Smooth muscle cell (in vitro differentiated cells): ENCODE data around the gene KRT79. TPM values are rescaled to one million over a fixed set of nuclear protein-coding genes. Genes with fewer than 3 reads are reported as not detected.

Source experiments
- DNase-seq: peaks from one replicate; lab custom pipeline; 2025; ENCODE audit not compliant: unreplicated experiment; lab: John Stamatoyannopoulos, UW
- H2AFZ ChIP-seq: fragments of 200-600 bp; sonication (generic); 2 replicates; pipeline ENCODE4 v1.6.0; 2016; ENCODE audit warnings: antibody characterized with exemption, low read depth, mild to moderate bottlenecking
- H3F3A ChIP-seq: fragments of 200-600 bp; sonication (generic); 2 replicates; pipeline ENCODE4 v1.6.0; 2017; ENCODE audit warnings: antibody characterized with exemption, low read depth
- H3K27ac ChIP-seq: fragments of 200-600 bp; sonication (generic); 2 replicates; pipeline ENCODE4 v1.5.1; 2016; ENCODE audit warnings: low read depth, mild to moderate bottlenecking
- H3K27me3 ChIP-seq: fragments of 200-600 bp; sonication (generic); 2 replicates; pipeline ENCODE4 v1.6.1; 2016; ENCODE audit warnings: low read depth, mild to moderate bottlenecking
- H3K36me3 ChIP-seq: fragments of 200-600 bp; sonication (generic); 2 replicates; pipeline ENCODE4 v1.5.1; 2016; ENCODE audit warnings: low read depth
- H3K4me1 ChIP-seq: fragments of 200-600 bp; sonication (generic); 2 replicates; pipeline ENCODE4 v1.5.1; 2016; ENCODE audit warnings: low read depth
- H3K4me2 ChIP-seq: fragments of 200-600 bp; sonication (generic); 2 replicates; pipeline ENCODE4 v1.6.0; 2016; ENCODE audit warnings: mild to moderate bottlenecking
- H3K4me3 ChIP-seq: fragments of 200-600 bp; sonication (generic); 2 replicates; pipeline ENCODE4 v1.5.1; 2016; ENCODE audit warnings: mild to moderate bottlenecking
- H3K79me2 ChIP-seq: fragments of 200-600 bp; sonication (generic); 2 replicates; pipeline ENCODE4 v1.6.0; 2016; ENCODE audit warnings: low read depth, mild to moderate bottlenecking
- H3K9ac ChIP-seq: fragments of 200-600 bp; sonication (generic); 2 replicates; pipeline ENCODE4 v1.6.0; 2016; ENCODE audit warnings: low read depth
- H3K9me3 ChIP-seq: fragments of 200-600 bp; sonication (generic); replicated peaks from 2 replicates; pipeline ENCODE4 v1.5.1; 2016; ENCODE audit warnings: low read depth
- H4K20me1 ChIP-seq: fragments of 200-600 bp; sonication (generic); 2 replicates; pipeline ENCODE4 v1.6.0; 2016; ENCODE audit warnings: low read depth
- WGBS: methylation state at CpG from one replicate; pipeline ENCODE4 v1.1.7; 2016; ENCODE audit warnings: low lambda C conversion rate; 5-methylcytosine and 5-hydroxymethylcytosine counted together
- polyA plus RNA-seq: library from polyadenylated mRNA; unstranded; fragments of >200 nt; fragmentation: Nextera tagmentation; extraction: Ambion mirVana; gene quantifications from 2 replicates; pipeline ENCODE4 v1.2.1, GENCODE V29; 2016
- total RNA-seq: library from RNA; depleted of rRNA; stranded (reverse); fragments of >200 nt; gene quantifications from 2 replicates; pipeline ENCODE4 v1.2.3, GENCODE V29; 2014
- TF ChIP-seq, protein P1 (sequence below): fragments of 200-600 bp; sonication (generic); IDR thresholded peaks from 2 replicates; pipeline ENCODE4 v1.5.1; 2017; ENCODE audit warnings: borderline replicate concordance, mild to moderate bottlenecking, antibody characterized with exemption; ENCODE audit not compliant: insufficient read depth, poor library complexity, severe bottlenecking

KRT79 gene
- total and polyA plus RNA-seq, 2 experiments from 2014 or later = 3.4 to 4.1 TPM

DNA sequence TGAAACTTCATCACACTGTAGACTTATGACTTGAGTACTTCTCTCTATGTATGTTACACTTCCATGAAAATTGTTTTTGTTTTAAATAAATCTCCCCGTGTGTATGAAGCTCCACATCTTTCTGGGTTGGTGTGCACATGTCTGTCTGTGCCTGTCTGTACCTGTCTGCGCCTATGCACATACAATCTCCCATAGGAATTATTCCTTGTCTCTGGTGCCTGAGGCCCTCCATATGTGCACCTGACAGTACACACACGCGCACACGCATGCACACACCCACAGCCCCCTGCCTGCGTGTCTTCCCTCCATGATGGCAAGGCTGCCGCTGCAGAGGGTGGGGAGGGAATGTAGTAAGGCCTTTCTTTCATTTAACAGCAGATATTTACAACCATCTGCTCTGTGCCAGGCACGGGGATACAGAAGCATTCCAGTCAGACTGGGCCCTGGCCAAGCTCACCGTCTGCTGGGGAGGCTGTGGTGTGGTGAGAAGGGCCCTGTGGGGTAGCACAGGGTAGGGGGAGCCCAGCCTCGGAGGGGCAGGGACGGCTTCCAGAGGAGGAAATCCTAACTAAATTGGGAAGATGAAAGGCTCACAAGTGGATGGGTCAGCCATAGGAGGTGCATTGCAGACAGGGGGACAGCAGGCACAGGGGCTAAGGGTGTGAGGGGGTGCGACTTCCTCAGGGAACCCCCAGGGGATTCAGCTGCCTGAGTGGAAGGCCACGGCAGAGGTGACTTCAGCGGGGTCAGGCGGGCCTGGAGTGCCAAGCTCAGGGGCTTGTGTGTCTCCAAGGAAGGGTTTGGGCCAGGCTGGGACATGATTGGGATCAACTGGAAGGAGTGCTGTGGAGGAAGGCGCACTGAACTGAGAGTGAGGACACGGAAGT is 44.6 kb upstream of the KRT79 start:
- Histone ChIP-seq H3K79me2 (no peaks in the 10 kb centered on the region), H3K27me3 (no peaks in the 10 kb centered on the region), H3K36me3 (no peaks in the 10 kb centered on the region), H2AFZ (peak overlapping the region; percentile 60), H3K9ac (no peak overlapping the region), H4K20me1 (no peaks in the 10 kb centered on the region), H3K4me3 (peak overlapping the region; percentile 38), H3K4me1 (peaks cover 10% of the 10 kb centered on the region), H3K27ac (no peak overlapping the region), H3F3A (peaks cover 9% of the 10 kb centered on the region), H3K4me2 (peak overlapping the region; percentile 84), H3K9me3 (no peaks in the 10 kb centered on the region)
- no peak for DNase-seq
- TF ChIP-seq, protein P1, sequence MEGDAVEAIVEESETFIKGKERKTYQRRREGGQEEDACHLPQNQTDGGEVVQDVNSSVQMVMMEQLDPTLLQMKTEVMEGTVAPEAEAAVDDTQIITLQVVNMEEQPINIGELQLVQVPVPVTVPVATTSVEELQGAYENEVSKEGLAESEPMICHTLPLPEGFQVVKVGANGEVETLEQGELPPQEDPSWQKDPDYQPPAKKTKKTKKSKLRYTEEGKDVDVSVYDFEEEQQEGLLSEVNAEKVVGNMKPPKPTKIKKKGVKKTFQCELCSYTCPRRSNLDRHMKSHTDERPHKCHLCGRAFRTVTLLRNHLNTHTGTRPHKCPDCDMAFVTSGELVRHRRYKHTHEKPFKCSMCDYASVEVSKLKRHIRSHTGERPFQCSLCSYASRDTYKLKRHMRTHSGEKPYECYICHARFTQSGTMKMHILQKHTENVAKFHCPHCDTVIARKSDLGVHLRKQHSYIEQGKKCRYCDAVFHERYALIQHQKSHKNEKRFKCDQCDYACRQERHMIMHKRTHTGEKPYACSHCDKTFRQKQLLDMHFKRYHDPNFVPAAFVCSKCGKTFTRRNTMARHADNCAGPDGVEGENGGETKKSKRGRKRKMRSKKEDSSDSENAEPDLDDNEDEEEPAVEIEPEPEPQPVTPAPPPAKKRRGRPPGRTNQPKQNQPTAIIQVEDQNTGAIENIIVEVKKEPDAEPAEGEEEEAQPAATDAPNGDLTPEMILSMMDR = no peak
- 80% methylated on average over 17 of the region's 17 CpGs for WGBS

DNA sequence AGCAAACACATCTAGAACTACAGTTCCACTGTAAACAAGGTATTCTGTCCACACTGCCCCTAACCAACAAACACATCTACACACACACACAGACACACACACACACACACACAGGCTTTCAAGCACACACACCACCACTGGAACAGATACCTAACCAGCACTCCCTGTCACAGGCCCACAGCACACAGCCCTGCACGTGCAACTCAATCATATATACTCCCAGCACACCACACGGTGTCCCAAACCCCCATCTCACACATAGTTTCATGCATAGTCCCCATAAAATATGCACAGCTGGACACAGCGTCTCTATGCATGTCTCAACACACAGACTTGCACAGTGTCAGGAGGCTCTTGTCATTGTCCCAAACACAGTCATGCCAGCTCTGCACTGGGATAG is 43.1 kb upstream of the KRT79 start:
- peaks cover 9% of the 10 kb centered on the region for H3F3A ChIP-seq
- H3K27ac ChIP-seq = no peak overlapping the region
- TF ChIP-seq, protein P1 = no peak
- H4K20me1 ChIP-seq = no peaks in the 10 kb centered on the region
- no peak overlapping the region for H3K4me2 ChIP-seq
- H3K79me2 ChIP-seq = no peaks in the 10 kb centered on the region
- H3K27me3 ChIP-seq = no peaks in the 10 kb centered on the region
- DNase-seq = no peak
- 38% methylated on average over 3 of the region's 3 CpGs for WGBS
- H3K9me3 ChIP-seq = no peaks in the 10 kb centered on the region
- H2AFZ ChIP-seq = no peak overlapping the region
- no peaks in the 10 kb centered on the region for H3K36me3 ChIP-seq
- H3K4me3 ChIP-seq = no peak overlapping the region
- no peak overlapping the region for H3K9ac ChIP-seq
- H3K4me1 ChIP-seq = peaks cover 13% of the 10 kb centered on the region

DNA sequence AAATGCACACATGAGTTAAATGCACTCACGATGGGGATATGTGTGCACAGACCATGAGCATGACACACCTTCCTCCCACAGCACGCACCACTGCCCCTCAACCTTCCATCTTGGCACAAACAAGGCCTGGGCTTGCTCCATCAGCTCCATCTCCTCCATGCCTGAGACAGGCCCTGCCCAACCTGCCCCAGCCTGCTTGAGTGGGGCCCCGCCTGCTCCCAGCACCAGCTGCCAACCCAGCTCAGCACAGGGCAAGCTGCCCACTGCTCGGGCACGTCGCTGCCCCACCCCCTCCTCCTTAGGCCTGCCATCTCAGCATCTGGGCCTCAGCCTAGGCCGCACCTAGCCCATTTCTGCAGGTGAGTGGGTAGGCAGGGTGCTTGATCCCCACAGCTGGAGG is 42.3 kb upstream of the KRT79 start:
- DNase-seq = no peak
- no peak overlapping the region for H3K4me3 ChIP-seq
- H3K9ac ChIP-seq = no peak overlapping the region
- peaks cover 13% of the 10 kb centered on the region for H3K4me1 ChIP-seq
- H3K79me2 ChIP-seq = no peaks in the 10 kb centered on the region
- H3K36me3 ChIP-seq = no peaks in the 10 kb centered on the region
- peaks cover 13% of the 10 kb centered on the region for H3F3A ChIP-seq
- TF ChIP-seq, protein P1 = no peak
- no peaks in the 10 kb centered on the region for H3K27me3 ChIP-seq
- H2AFZ ChIP-seq = no peak overlapping the region
- no peak overlapping the region for H3K4me2 ChIP-seq
- no peaks in the 10 kb centered on the region for H3K9me3 ChIP-seq
- no peaks in the 10 kb centered on the region for H4K20me1 ChIP-seq
- WGBS = 98% methylated on average over 7 of the region's 7 CpGs
- no peak overlapping the region for H3K27ac ChIP-seq
